HepG2 (cell line): ENCODE results near the gene SLC25A5. TPM values are rescaled to one million over a fixed set of nuclear protein-coding genes. Genes with fewer than 3 reads are reported as not detected.

Experiments used
- polyA plus RNA-seq, 8 experiments: library from polyadenylated mRNA; depleted of rRNA in 3 of 8; stranded (reverse) in 7 of 8; unstranded in 1 of 8; fragments of >200 nt; fragmentation: Illumina TruSeq in 4 of 8; extraction: Trizol in 4 of 8; gene quantifications; 2 replicates each; pipeline versions ENCODE4 v1.2.1 to v1.2.3, GENCODE V29; 2011 to 2016; ENCODE audit warnings: low read depth in 4 of 8, missing spikeins in 1 of 8, mixed read lengths in 1 of 8; ENCODE audit not compliant: insufficient read depth in 1 of 8
- total RNA-seq, 5 experiments: library from RNA; depleted of rRNA; stranded (reverse); fragments of >200 nt; fragmentation: Illumina TruSeq; extraction: Trizol; gene quantifications; 2 replicates each; pipeline ENCODE4 v1.2.3, GENCODE V29; 2016; ENCODE audit warnings: low read depth in 1 of 5
- TF ChIP-seq, protein P1 (sequence below): sonication (generic); formaldehyde crosslinking; IDR thresholded peaks from 2 replicates; pipeline ENCODE4 v1.4.0; 2020; ENCODE audit warnings: missing genetic modification reagents, borderline replicate concordance
- TF ChIP-seq, protein P2 (sequence below): sonication (generic); formaldehyde crosslinking; IDR thresholded peaks from 2 replicates; pipeline ENCODE4 v1.8.0; 2022; ENCODE audit warnings: mild to moderate bottlenecking, missing genetic modification reagents; ENCODE audit not compliant: insufficient replicate concordance
- TF ChIP-seq, protein P3 (sequence below): sonication (generic); formaldehyde crosslinking; IDR thresholded peaks from 2 replicates; pipeline ENCODE4 v1.5.0; 2020; ENCODE audit warnings: mild to moderate bottlenecking, missing genetic modification reagents
- TF ChIP-seq, protein P4 (sequence below): sonication (generic); formaldehyde crosslinking; IDR thresholded peaks from 2 replicates; pipeline ENCODE4 v1.5.0; 2020; ENCODE audit warnings: mild to moderate bottlenecking, missing genetic modification reagents

SLC25A5 gene
- total and polyA plus RNA-seq, 2 of the 13 experiments (the other 11 are each of a cell fraction or from before 2014, with no cell fraction given) = 300 to 402 TPM

DNA sequence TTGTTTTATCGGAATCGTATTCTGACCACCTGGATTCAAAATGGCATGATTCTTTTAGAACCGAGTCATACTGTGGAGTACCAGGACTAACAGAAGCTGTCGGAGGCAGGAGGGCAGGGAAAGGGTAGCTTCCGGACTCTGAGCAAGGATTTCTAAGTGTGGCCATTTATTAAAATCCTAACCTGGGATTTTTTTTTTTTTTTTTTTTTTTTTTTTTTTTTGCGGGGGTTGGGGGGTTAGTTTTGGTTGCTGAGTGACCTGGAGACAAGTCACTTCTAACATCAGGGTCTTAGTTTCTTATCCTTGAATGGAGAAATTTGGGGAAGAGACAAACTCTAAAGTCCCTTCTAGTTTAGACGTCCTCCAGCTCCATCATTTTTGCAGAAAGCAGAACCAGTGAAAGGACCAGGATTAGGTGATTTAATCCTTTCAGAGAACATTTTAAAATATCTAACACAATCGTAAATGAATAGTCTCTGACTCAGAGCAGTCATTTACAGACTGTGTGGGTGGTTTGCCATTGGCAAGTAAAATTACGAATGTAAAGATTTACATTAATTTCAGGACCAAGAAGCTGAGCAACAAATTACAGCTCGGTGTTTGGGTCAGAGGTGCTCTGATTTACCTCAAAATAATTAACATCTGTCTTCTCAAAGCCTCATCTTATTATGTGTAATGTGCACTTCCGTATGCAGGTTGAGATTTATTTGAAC, 7.3 kb downstream of the SLC25A5 start (continued):
- TF ChIP-seq, protein P1, sequence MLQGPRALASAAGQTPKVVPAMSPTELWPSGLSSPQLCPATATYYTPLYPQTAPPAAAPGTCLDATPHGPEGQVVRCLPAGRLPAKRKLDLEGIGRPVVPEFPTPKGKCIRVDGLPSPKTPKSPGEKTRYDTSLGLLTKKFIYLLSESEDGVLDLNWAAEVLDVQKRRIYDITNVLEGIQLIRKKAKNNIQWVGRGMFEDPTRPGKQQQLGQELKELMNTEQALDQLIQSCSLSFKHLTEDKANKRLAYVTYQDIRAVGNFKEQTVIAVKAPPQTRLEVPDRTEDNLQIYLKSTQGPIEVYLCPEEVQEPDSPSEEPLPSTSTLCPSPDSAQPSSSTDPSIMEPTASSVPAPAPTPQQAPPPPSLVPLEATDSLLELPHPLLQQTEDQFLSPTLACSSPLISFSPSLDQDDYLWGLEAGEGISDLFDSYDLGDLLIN (CRISPR knock-in tag) = no peak
- TF ChIP-seq, protein P2, sequence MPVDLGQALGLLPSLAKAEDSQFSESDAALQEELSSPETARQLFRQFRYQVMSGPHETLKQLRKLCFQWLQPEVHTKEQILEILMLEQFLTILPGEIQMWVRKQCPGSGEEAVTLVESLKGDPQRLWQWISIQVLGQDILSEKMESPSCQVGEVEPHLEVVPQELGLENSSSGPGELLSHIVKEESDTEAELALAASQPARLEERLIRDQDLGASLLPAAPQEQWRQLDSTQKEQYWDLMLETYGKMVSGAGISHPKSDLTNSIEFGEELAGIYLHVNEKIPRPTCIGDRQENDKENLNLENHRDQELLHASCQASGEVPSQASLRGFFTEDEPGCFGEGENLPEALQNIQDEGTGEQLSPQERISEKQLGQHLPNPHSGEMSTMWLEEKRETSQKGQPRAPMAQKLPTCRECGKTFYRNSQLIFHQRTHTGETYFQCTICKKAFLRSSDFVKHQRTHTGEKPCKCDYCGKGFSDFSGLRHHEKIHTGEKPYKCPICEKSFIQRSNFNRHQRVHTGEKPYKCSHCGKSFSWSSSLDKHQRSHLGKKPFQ = no peak
- TF ChIP-seq, protein P3, sequence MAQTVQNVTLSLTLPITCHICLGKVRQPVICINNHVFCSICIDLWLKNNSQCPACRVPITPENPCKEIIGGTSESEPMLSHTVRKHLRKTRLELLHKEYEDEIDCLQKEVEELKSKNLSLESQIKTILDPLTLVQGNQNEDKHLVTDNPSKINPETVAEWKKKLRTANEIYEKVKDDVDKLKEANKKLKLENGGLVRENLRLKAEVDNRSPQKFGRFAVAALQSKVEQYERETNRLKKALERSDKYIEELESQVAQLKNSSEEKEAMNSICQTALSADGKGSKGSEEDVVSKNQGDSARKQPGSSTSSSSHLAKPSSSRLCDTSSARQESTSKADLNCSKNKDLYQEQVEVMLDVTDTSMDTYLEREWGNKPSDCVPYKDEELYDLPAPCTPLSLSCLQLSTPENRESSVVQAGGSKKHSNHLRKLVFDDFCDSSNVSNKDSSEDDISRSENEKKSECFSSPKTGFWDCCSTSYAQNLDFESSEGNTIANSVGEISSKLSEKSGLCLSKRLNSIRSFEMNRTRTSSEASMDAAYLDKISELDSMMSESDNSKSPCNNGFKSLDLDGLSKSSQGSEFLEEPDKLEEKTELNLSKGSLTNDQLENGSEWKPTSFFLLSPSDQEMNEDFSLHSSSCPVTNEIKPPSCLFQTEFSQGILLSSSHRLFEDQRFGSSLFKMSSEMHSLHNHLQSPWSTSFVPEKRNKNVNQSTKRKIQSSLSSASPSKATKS = no peak
- TF ChIP-seq, protein P4, sequence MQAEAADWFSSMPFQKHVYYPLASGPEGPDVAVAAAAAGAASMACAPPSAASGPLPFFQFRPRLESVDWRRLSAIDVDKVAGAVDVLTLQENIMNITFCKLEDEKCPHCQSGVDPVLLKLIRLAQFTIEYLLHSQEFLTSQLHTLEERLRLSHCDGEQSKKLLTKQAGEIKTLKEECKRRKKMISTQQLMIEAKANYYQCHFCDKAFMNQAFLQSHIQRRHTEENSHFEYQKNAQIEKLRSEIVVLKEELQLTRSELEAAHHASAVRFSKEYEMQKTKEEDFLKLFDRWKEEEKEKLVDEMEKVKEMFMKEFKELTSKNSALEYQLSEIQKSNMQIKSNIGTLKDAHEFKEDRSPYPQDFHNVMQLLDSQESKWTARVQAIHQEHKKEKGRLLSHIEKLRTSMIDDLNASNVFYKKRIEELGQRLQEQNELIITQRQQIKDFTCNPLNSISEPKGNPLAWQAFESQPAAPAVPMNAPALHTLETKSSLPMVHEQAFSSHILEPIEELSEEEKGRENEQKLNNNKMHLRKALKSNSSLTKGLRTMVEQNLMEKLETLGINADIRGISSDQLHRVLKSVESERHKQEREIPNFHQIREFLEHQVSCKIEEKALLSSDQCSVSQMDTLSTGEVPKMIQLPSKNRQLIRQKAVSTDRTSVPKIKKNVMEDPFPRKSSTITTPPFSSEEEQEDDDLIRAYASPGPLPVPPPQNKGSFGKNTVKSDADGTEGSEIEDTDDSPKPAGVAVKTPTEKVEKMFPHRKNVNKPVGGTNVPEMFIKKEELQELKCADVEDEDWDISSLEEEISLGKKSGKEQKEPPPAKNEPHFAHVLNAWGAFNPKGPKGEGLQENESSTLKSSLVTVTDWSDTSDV (CRISPR knock-in tag) = no peak
